ENCODE results near the gene PLAAT5. TPM values are rescaled to one million over a fixed set of nuclear protein-coding genes. Genes with fewer than 3 reads are reported as not detected.
A peak's percentile ranks its signal among the peaks of the same experiment; 100 is the strongest.
"Not testable (repeated sequence)": the region's sequence is repeated elsewhere in the genome, so short reads cannot be mapped to it uniquely, and the experiment has no call there.

The PLAAT5 gene
- total and polyA plus RNA-seq, 2 donors from 2014 or later: 0.72 to 7.6 TPM

DNA sequence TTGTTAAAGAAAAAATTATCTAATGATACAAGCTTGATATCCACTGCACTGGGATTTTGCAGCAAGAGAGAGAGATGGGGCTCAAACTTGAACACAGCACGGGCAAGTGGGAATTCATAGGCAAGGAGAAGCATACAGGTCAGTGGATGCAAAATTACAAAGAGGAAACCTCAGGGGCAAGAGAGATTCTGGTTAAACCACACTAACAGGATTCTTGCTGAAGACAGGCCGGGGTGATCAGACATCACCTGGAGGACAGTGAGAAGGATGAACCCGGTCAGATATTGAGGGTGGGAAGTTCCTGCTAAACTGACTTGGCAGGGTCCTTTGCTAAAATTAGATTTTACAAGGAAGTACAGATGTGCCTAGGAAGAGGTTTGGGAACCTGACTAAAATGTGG is 43.1 kb upstream of the PLAAT5 start:
- H3K4me1 ChIP-seq (ENCODE audit: control insufficient read depth in 2 of 3, insufficient read depth in 2 of 3, low read depth in 1 of 3, low read length in 3 of 3): peaks cover 0 to 42% (median 42%) of the 10 kb centered on the region in 3 donors
- H3K36me3 ChIP-seq (ENCODE audit: control insufficient read depth in 2 of 3, insufficient read depth in 3 of 3, low read length in 3 of 3): no peaks in the 10 kb centered on the region
- FAIRE-seq (no peak), DNase-seq (no peak)
- TF ChIP-seq, protein P1, sequence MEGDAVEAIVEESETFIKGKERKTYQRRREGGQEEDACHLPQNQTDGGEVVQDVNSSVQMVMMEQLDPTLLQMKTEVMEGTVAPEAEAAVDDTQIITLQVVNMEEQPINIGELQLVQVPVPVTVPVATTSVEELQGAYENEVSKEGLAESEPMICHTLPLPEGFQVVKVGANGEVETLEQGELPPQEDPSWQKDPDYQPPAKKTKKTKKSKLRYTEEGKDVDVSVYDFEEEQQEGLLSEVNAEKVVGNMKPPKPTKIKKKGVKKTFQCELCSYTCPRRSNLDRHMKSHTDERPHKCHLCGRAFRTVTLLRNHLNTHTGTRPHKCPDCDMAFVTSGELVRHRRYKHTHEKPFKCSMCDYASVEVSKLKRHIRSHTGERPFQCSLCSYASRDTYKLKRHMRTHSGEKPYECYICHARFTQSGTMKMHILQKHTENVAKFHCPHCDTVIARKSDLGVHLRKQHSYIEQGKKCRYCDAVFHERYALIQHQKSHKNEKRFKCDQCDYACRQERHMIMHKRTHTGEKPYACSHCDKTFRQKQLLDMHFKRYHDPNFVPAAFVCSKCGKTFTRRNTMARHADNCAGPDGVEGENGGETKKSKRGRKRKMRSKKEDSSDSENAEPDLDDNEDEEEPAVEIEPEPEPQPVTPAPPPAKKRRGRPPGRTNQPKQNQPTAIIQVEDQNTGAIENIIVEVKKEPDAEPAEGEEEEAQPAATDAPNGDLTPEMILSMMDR (IDR thresholded peaks at IDR 0.05; ENCODE audit: borderline replicate concordance, extremely low read depth, insufficient read depth): no peak
- no peaks in the 10 kb centered on the region for H3K9me3 ChIP-seq (ENCODE audit: control insufficient read depth in 2 of 3, insufficient read depth in 1 of 3, low read length in 3 of 3)
- intact Hi-C loops (cut with DNase I): no loop called here
- no peak overlapping the region for H3K9ac ChIP-seq (ENCODE audit: low read length in 3 of 3)
- H3K27me3 ChIP-seq (ENCODE audit: control insufficient read depth, insufficient read depth, low read length): no peaks in the 10 kb centered on the region
- no peak overlapping the region for H3K27ac ChIP-seq (ENCODE audit: low read depth in 2 of 2, low read length in 2 of 2)
- H3K4me3 ChIP-seq (ENCODE audit: low read length in 3 of 3): no peak overlapping the region

DNA sequence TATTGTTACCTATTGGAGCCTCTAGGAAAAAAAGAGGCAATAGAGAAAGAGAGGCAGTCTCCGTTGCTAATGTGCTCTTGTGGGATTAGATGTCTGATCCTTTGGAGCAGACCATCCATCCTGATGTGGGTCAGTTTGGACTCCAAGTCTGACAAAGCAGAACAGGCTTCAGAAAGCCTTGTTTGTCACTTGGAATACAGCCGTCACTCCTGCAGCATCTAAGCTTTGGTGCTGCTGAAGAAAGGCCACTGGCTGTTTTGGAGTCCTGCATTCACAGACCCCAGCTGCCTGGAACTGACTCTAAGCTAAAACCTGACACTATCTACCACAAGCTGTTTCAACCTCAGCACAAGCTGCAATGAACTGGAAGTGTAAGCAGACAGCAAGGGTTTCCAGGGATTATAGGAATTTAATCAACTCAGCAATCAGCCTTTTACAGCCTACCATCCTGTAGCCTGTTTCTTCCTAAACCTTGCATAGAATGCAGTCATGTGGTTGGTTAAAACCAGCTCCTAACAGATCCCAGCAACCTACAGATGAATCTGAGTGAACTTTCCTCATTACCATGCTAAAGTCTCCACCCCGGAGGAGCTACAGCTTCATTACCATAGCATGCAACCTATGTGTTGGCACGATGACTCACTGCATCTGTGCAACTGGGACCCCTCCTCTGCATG is 42.0 kb upstream of the PLAAT5 start:
- Histone ChIP-seq H3K9ac (ENCODE audit: low read length in 3 of 3) (no peak overlapping the region), H3K27ac (ENCODE audit: low read depth in 2 of 2, low read length in 2 of 2) (peak overlapping the region in 1 of 2 donors; percentile 34), H3K4me1 (ENCODE audit: control insufficient read depth in 2 of 3, insufficient read depth in 2 of 3, low read depth in 1 of 3, low read length in 3 of 3) (peaks cover 0 to 33% (median 31%) of the 10 kb centered on the region in 3 donors), H3K9me3 (ENCODE audit: control insufficient read depth in 2 of 3, insufficient read depth in 1 of 3, low read length in 3 of 3) (no peaks in the 10 kb centered on the region), H3K4me3 (ENCODE audit: low read length in 3 of 3) (no peak overlapping the region), H3K36me3 (ENCODE audit: control insufficient read depth in 2 of 3, insufficient read depth in 3 of 3, low read length in 3 of 3) (no peaks in the 10 kb centered on the region), H3K27me3 (ENCODE audit: control insufficient read depth, insufficient read depth, low read length) (no peaks in the 10 kb centered on the region)
- FAIRE-seq (no peak), DNase-seq (no peak)
- TF ChIP-seq, protein P1 (IDR thresholded peaks at IDR 0.05; ENCODE audit: borderline replicate concordance, extremely low read depth, insufficient read depth): no peak
- intact Hi-C loops (cut with DNase I): no loop called here

DNA sequence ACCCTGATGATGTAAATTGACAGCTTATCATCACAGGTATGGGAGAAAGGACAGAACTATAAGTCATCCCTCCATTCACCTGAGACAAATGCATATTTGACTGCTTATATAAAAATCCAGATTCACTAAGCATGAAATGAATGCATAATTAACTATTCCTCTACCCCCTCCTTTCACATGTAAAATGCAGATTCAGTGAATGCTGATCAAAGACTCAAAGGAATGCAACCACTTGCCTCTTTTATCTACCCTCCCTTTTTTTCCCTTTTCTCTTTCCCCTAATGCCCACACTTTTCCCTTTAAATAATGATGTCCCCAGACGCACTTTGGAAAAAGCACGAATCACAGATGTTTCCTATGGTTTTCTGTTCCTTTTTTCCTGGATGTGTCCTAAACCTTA is 41.1 kb upstream of the PLAAT5 start:
- Histone ChIP-seq H3K27ac (ENCODE audit: low read depth in 2 of 2, low read length in 2 of 2) (no peak overlapping the region), H3K4me1 (ENCODE audit: control insufficient read depth in 2 of 3, insufficient read depth in 2 of 3, low read depth in 1 of 3, low read length in 3 of 3) (peaks cover 0 to 27% (median 25%) of the 10 kb centered on the region in 3 donors), H3K9ac (ENCODE audit: low read length in 3 of 3) (no peak overlapping the region), H3K4me3 (ENCODE audit: low read length in 3 of 3) (peak overlapping the region in 1 of 3 donors; percentile 10), H3K9me3 (ENCODE audit: control insufficient read depth in 2 of 3, insufficient read depth in 1 of 3, low read length in 3 of 3) (no peaks in the 10 kb centered on the region), H3K36me3 (ENCODE audit: control insufficient read depth in 2 of 3, insufficient read depth in 3 of 3, low read length in 3 of 3) (no peaks in the 10 kb centered on the region), H3K27me3 (ENCODE audit: control insufficient read depth, insufficient read depth, low read length) (no peaks in the 10 kb centered on the region)
- intact Hi-C loops (cut with DNase I): no loop called here
- TF ChIP-seq, protein P1 (IDR thresholded peaks at IDR 0.05; ENCODE audit: borderline replicate concordance, extremely low read depth, insufficient read depth): no peak
- DNase-seq (no peak), FAIRE-seq (no peak)

DNA sequence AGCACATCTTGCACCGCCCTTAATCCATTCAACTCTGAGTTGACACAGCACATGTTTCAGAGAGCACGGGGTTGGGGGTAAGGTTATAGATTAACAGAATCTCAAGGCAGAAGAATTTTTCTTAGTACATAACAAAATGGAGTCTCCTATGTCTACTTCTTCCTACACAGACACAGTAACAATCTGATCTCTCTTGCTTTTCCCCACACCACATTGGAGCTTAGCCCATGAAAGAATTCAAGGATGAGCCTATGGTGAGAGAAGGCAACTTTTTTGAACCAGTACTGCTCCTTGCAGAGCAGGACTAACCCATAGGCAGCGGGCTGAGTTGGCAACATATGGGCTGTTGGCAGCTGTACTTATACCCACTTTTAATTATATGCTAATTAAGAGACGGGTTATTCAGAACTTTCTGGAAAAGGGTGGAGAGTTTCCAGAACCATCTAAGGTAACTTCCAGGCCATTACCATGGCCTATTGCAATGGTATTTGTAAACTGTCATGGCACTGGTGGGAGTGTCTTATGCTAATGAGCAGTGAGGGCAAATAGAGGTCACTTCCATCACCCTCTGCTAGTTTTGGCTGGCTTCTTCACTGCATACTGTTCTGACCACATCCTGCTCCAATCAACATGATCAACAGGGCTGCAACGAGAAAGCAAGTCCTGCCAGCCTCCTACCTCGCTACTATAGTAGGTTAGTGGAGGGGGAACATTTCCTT is 40.3 kb upstream of the PLAAT5 start:
- DNase-seq: peak in 2 of 5 donors; percentile 46 to 66

More for the DNA sequence above, 40.3 kb upstream of the PLAAT5 start:
- peaks cover 0 to 25% (median 25%) of the 10 kb centered on the region in 3 donors for H3K4me1 ChIP-seq (ENCODE audit: control insufficient read depth in 2 of 3, insufficient read depth in 2 of 3, low read depth in 1 of 3, low read length in 3 of 3)
- intact Hi-C loops (cut with DNase I); H3K36me3 ChIP-seq (ENCODE audit: control insufficient read depth in 2 of 3, insufficient read depth in 3 of 3, low read length in 3 of 3); H3K9me3 ChIP-seq (ENCODE audit: control insufficient read depth in 2 of 3, insufficient read depth in 1 of 3, low read length in 3 of 3); H3K27me3 ChIP-seq (ENCODE audit: control insufficient read depth, insufficient read depth, low read length); FAIRE-seq; H3K9ac ChIP-seq (ENCODE audit: low read length in 3 of 3); H3K4me3 ChIP-seq (ENCODE audit: low read length in 3 of 3): not testable (repeated sequence)
- H3K27ac ChIP-seq (ENCODE audit: low read depth in 2 of 2, low read length in 2 of 2): peak overlapping the region; percentile 51 to 79

Data from kidney (tissue), 14 donors.